Thoracic aorta (tissue), 2 donors: ENCODE measurements around the gene CELSR2. TPM values are rescaled to one million over a fixed set of nuclear protein-coding genes. Genes with fewer than 3 reads are reported as not detected.
"Not testable (repeated sequence)": the region's sequence is repeated elsewhere in the genome, so short reads cannot be mapped to it uniquely, and the experiment has no call there.

Experiments
- ATAC-seq: fragments of 150-250 bp; one replicate; pipeline ENCODE4 v1.8.0; 2017; ENCODE audit warnings: low read depth; ENCODE audit not compliant: insufficient number of reproducible peaks, low FRiP score
- DNase-seq: peaks from one replicate; pipeline ENCODE4 v3.0.0-alpha.2; 2020; ENCODE audit warnings: low spot score
- H3K27ac ChIP-seq, 2 donors: fragments of 200-600 bp; sonication (generic); 1 replicate in 1 of 2; 2 replicates in 1 of 2; pipeline ENCODE4 v1.5.1; 2016; ENCODE audit warnings: mild to moderate bottlenecking in 2 of 2, moderate library complexity in 2 of 2
- H3K27me3 ChIP-seq: fragments of 200-600 bp; sonication (generic); replicated peaks from 2 replicates; pipeline ENCODE4 v1.6.0; 2016; ENCODE audit warnings: mild to moderate bottlenecking; ENCODE audit not compliant: insufficient read depth
- H3K36me3 ChIP-seq: fragments of 200-600 bp; sonication (generic); one replicate; pipeline ENCODE4 v1.5.1; 2016
- H3K4me1 ChIP-seq, 2 donors: fragments of 200-600 bp; sonication (generic); 1 replicate in 1 of 2; 2 replicates in 1 of 2; pipeline versions ENCODE4 v1.5.1 to v1.6.0; 2016; ENCODE audit warnings: low read depth in 2 of 2, mild to moderate bottlenecking in 1 of 2; ENCODE audit not compliant: control insufficient read depth in 1 of 2
- H3K4me3 ChIP-seq: fragments of 200-600 bp; sonication (generic); 2 replicates; pipeline ENCODE4 v1.5.1; 2016; ENCODE audit warnings: mild to moderate bottlenecking
- H3K9me3 ChIP-seq: fragments of 200-600 bp; sonication (generic); 2 replicates; pipeline ENCODE4 v1.5.1; 2016
- CTCF ChIP-seq: fragments of 200-600 bp; sonication (generic); IDR thresholded peaks from one replicate; pipeline ENCODE4 v1.5.1; 2019; ENCODE audit warnings: antibody characterized with exemption
- total RNA-seq, 2 donors: library from RNA; depleted of rRNA; stranded (reverse); fragments of >200 nt; gene quantifications; one replicate each; pipeline versions ENCODE4 v1.1.0 to v1.2.3, GENCODE V29; 2016

The CELSR2 gene
- total RNA-seq, 2 donors from 2014 or later = 4.0 to 10.0 TPM

- Histone ChIP-seq H3K9me3 (no peaks in the 10 kb centered on the region), H3K27ac (no peak overlapping the region), H3K27me3 (no peaks in the 10 kb centered on the region), H3K4me3 (no peak overlapping the region), H3K4me1 (peaks cover 18 to 35% of the 10 kb centered on the region in 2 donors), H3K36me3 (no peaks in the 10 kb centered on the region)
- ATAC-seq (no peak), DNase-seq (no peak)
- TF ChIP-seq CTCF = no peak
Measured at GRCh38 chr1:109218516-109218915, 30.8 kb upstream of the CELSR2 start.

- ATAC-seq, DNase-seq, H3K27me3 ChIP-seq, H3K4me3 ChIP-seq, H3K36me3 ChIP-seq, H3K9me3 ChIP-seq, H3K27ac ChIP-seq: not testable (repeated sequence)
- peaks cover 11 to 20% of the 10 kb centered on the region in 2 donors for H3K4me1 ChIP-seq
Measured at GRCh38 chr1:109221201-109221600, 28.1 kb upstream of the CELSR2 start.

- no peak for TF ChIP-seq CTCF
- H3K4me1 ChIP-seq = no peaks in the 10 kb centered on the region
- no peaks in the 10 kb centered on the region for H3K9me3 ChIP-seq
- H3K27ac ChIP-seq = no peak overlapping the region
- H3K36me3 ChIP-seq = peaks cover 21% of the 10 kb centered on the region
- ATAC-seq (no peak), DNase-seq (no peak)
- no peak overlapping the region for H3K4me3 ChIP-seq
- no peaks in the 10 kb centered on the region for H3K27me3 ChIP-seq
Measured at GRCh38 chr1:109225308-109225707, 24.0 kb upstream of the CELSR2 start.

- Histone ChIP-seq H3K4me1 (no peaks in the 10 kb centered on the region), H3K27me3 (no peaks in the 10 kb centered on the region), H3K36me3 (peaks cover 26% of the 10 kb centered on the region), H3K9me3 (no peaks in the 10 kb centered on the region), H3K27ac (no peak overlapping the region), H3K4me3 (no peak overlapping the region)
- no peak for TF ChIP-seq CTCF
- DNase-seq (no peak), ATAC-seq (no peak)
Measured at GRCh38 chr1:109225711-109226445, 23.5 kb upstream of the CELSR2 start.

- Histone ChIP-seq H3K36me3 (peaks cover 45% of the 10 kb centered on the region), H3K4me1 (no peaks in the 10 kb centered on the region), H3K27ac (no peak overlapping the region), H3K4me3 (no peak overlapping the region), H3K9me3 (no peaks in the 10 kb centered on the region), H3K27me3 (no peaks in the 10 kb centered on the region)
- no peak for ATAC-seq
- no peak for DNase-seq
- TF ChIP-seq CTCF = no peak
Measured at GRCh38 chr1:109228167-109228566, 21.2 kb upstream of the CELSR2 start.
